Peyer's patch (tissue), 4 donors: ENCODE measurements around the gene KRTAP2-2.
"Not testable (repeated sequence)": the region's sequence is repeated elsewhere in the genome, so short reads cannot be mapped to it uniquely, and the experiment has no call there.

Source experiments
- POLR2A ChIP-seq, 2 donors: fragments of 450-650 bp; IDR thresholded peaks; one replicate each; pipeline ENCODE4 v1.5.1; 2017; ENCODE audit warnings: antibody characterized with exemption in 2 of 2, mild to moderate bottlenecking in 2 of 2, moderate library complexity in 2 of 2
- TF ChIP-seq, protein P1 (sequence below), 6 experiments: fragments of 450-650 bp in 4 of 6; fragments of 200-600 bp in 2 of 6; sonication (generic) in 1 of 6; IDR thresholded peaks; one replicate each; pipeline ENCODE4 v1.5.1; 2017 to 2019; ENCODE audit warnings: antibody characterized with exemption in 6 of 6, mild to moderate bottlenecking in 3 of 6, moderate library complexity in 1 of 6

DNA sequence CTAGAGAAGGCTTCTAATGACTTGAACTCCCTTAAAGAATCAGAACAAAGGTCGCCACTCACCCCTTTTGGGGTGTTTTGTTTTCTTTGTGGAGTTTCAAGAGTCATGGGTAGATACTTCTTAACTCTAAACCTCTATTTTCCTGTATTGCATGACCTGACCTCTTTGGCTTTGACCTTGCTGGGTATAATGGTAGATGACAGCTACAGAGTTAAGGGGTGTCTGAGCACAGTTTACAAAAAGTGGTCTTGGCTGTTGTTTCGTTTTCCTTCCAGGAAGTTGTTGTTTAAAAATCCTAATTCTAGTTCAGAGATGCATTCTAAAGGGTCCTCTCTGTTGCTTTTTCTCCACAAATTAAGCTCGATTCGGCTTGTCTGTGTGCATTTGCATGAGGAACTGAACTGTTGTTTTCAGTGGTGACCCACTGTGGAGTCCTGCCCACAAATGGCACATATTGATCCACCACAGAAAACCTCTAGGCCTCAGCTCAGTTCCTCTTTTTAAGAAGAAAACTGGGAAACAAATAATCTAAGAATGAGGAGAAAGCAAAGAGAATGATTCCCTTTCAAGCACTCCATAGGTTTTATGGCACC lies 33.8 kb upstream of the KRTAP2-2 start:
- TF ChIP-seq, protein P1, sequence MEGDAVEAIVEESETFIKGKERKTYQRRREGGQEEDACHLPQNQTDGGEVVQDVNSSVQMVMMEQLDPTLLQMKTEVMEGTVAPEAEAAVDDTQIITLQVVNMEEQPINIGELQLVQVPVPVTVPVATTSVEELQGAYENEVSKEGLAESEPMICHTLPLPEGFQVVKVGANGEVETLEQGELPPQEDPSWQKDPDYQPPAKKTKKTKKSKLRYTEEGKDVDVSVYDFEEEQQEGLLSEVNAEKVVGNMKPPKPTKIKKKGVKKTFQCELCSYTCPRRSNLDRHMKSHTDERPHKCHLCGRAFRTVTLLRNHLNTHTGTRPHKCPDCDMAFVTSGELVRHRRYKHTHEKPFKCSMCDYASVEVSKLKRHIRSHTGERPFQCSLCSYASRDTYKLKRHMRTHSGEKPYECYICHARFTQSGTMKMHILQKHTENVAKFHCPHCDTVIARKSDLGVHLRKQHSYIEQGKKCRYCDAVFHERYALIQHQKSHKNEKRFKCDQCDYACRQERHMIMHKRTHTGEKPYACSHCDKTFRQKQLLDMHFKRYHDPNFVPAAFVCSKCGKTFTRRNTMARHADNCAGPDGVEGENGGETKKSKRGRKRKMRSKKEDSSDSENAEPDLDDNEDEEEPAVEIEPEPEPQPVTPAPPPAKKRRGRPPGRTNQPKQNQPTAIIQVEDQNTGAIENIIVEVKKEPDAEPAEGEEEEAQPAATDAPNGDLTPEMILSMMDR (IDR thresholded peaks at IDR 0.05), result not testable (repeated sequence)
- TF ChIP-seq POLR2A (IDR thresholded peaks at IDR 0.05), result not testable (repeated sequence)
